ENCODE results near the gene STIMATE.

DNA sequence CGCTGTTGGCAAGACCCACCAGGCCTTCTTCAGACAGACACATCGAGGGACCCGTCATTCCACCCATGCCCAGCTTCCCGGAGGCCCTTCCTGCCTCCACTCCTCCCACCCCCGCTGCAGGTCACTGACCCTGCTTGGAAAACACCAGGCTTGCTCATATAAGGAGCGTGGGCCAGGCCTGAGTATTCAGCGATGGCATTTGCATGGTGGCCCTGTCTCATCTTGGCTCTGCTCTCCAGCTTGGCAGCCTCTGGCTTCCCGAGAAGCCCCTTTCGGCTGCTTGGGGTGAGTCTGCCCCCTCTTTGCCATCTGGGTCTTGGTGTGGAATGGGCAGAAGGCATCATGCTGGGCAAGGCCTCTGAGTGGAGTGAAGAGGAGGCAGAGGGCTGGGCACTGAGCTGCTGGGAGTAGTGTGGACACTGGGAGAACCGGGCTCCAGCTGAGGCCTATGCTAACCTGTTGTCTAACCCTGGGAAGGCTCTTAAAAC lies 102.7 kb downstream of the STIMATE start, which contains the start of gene ITIH3:
- TF ChIP-seq, protein P1, sequence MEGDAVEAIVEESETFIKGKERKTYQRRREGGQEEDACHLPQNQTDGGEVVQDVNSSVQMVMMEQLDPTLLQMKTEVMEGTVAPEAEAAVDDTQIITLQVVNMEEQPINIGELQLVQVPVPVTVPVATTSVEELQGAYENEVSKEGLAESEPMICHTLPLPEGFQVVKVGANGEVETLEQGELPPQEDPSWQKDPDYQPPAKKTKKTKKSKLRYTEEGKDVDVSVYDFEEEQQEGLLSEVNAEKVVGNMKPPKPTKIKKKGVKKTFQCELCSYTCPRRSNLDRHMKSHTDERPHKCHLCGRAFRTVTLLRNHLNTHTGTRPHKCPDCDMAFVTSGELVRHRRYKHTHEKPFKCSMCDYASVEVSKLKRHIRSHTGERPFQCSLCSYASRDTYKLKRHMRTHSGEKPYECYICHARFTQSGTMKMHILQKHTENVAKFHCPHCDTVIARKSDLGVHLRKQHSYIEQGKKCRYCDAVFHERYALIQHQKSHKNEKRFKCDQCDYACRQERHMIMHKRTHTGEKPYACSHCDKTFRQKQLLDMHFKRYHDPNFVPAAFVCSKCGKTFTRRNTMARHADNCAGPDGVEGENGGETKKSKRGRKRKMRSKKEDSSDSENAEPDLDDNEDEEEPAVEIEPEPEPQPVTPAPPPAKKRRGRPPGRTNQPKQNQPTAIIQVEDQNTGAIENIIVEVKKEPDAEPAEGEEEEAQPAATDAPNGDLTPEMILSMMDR (IDR thresholded peaks at IDR 0.05; ENCODE audit: insufficient read depth, low read depth, low read length) = no peak
- TF ChIP-seq EZH2 (IDR thresholded peaks at IDR 0.05; ENCODE audit: insufficient read depth, low read length) = no peak
